IMR-90 (cell line): Measurements from ENCODE around the gene AXIN1. TPM values are rescaled to one million over a fixed set of nuclear protein-coding genes. Genes with fewer than 3 reads are reported as not detected.
A peak's percentile ranks its signal among the peaks of the same experiment; 100 is the strongest.

Experiments used
- ATAC-seq: fragments of 200-7000 bp; cut with Tn5 transposase; 2 replicates; pipeline ENCODE4 v1.9.1; 2020; ENCODE audit warnings: low read depth, mild to moderate bottlenecking, moderate library complexity
- BruUV-seq: library from RNA; stranded (reverse); fragments of 400-500 nt; replicated peaks from 2 replicates; lab custom pipeline; 2021; lab: Mats Ljungman, UMichigan
- CTCF ChIA-PET: fragments of 300-600 bp; formaldehyde crosslinking; extraction: SDS; loops from one replicate; lab custom pipeline; 2021; ENCODE audit warnings: antibody characterized with exemption; lab: Yijun Ruan, JAX
- POLR2A ChIA-PET: fragments of 300-600 bp; sonication (Branson Sonifier 250); formaldehyde crosslinking; loops from one replicate; lab custom pipeline; 2022; ENCODE audit warnings: antibody characterized with exemption; ENCODE audit not compliant: unreplicated experiment; lab: Charles Lee
- DNase-seq: peaks from one replicate; pipeline ENCODE4 v3.0.0; 2013
- H2AFZ ChIP-seq: replicated peaks from 2 replicates; pipeline ENCODE3; 2013; ENCODE audit warnings: low read length, mild to moderate bottlenecking; ENCODE audit not compliant: poor library complexity
- H2AK5ac ChIP-seq: 2 replicates; pipeline ENCODE4 v1.6.1; 2013; ENCODE audit warnings: low read depth, low read length, inconsistent platforms
- H2AK9ac ChIP-seq: replicated peaks from 2 replicates; pipeline ENCODE3; 2013; ENCODE audit warnings: mild to moderate bottlenecking, low read depth, low read length, moderate library complexity; ENCODE audit not compliant: poor library complexity
- H2BK120ac ChIP-seq: 2 replicates; pipeline ENCODE4 v1.6.1; 2013; ENCODE audit warnings: low read depth, low read length, inconsistent platforms
- H2BK15ac ChIP-seq: 3 replicates; pipeline ENCODE4 v1.6.1; 2013; ENCODE audit warnings: low read depth, low read length, inconsistent platforms
- H2BK20ac ChIP-seq: 2 replicates; pipeline ENCODE4 v1.6.1; 2013; ENCODE audit warnings: low read depth, mild to moderate bottlenecking, inconsistent platforms, low read length, moderate library complexity
- H2BK5ac ChIP-seq: 2 replicates; pipeline ENCODE4 v1.6.1; 2013; ENCODE audit warnings: mild to moderate bottlenecking, low read depth, low read length, inconsistent platforms; ENCODE audit not compliant: poor library complexity, severe bottlenecking
- H3K14ac ChIP-seq: replicated peaks from 2 replicates; pipeline ENCODE4 v1.6.1; 2013; ENCODE audit warnings: low read depth, low read length, inconsistent platforms
- H3K18ac ChIP-seq: 2 replicates; pipeline ENCODE4 v1.6.1; 2013; ENCODE audit warnings: low read depth, low read length, control low read depth
- H3K23ac ChIP-seq: 2 replicates; pipeline ENCODE4 v1.6.1; 2013; ENCODE audit warnings: low read depth, low read length, inconsistent platforms
- H3K27ac ChIP-seq: 2 replicates; pipeline ENCODE4 v1.5.1; 2013; ENCODE audit warnings: mild to moderate bottlenecking, control low read depth, low read length; ENCODE audit not compliant: insufficient read depth
- H3K27me3 ChIP-seq: 2 replicates; pipeline ENCODE4 v1.6.1; 2013; ENCODE audit warnings: low read length; ENCODE audit not compliant: control insufficient read depth, insufficient read depth
- H3K36me3 ChIP-seq: 2 replicates; pipeline ENCODE4 v1.6.1; 2013; ENCODE audit warnings: low read length, mixed read lengths; ENCODE audit not compliant: control insufficient read depth, insufficient read depth
- H3K4ac ChIP-seq: 2 replicates; pipeline ENCODE4 v1.6.1; 2013; ENCODE audit warnings: low read depth, low read length, inconsistent platforms
- H3K4me1 ChIP-seq: 2 replicates; pipeline ENCODE4 v1.6.1; 2013; ENCODE audit warnings: low read length, mixed read lengths; ENCODE audit not compliant: control insufficient read depth, insufficient read depth
- H3K4me2 ChIP-seq: 2 replicates; pipeline ENCODE4 v1.6.1; 2013; ENCODE audit warnings: low read depth, mild to moderate bottlenecking, control low read depth, low read length, moderate library complexity
- H3K4me3 ChIP-seq: 2 replicates; pipeline ENCODE4 v1.5.1; 2013; ENCODE audit warnings: low read depth, mild to moderate bottlenecking, control low read depth, low read length, moderate library complexity; ENCODE audit not compliant: insufficient read depth
- H3K56ac ChIP-seq: 2 replicates; pipeline ENCODE4 v1.6.1; 2013; ENCODE audit warnings: low read length, inconsistent platforms; ENCODE audit not compliant: insufficient read depth; ENCODE audit errors: extremely low read depth
- H3K79me1 ChIP-seq, 2 experiments: 2 replicates each; pipeline ENCODE4 v1.6.1; 2013; ENCODE audit warnings: low read length in 2 of 2, inconsistent platforms in 1 of 2, low read depth in 1 of 2
- H3K9ac ChIP-seq: 2 replicates; pipeline ENCODE4 v1.6.1; 2013; ENCODE audit warnings: low read depth, low read length, control low read depth
- H3K9me1 ChIP-seq: 2 replicates; pipeline ENCODE4 v1.6.1; 2013; ENCODE audit warnings: low read length, inconsistent platforms; ENCODE audit not compliant: insufficient read depth
- H3K9me3 ChIP-seq: 2 replicates; pipeline ENCODE4 v1.6.1; 2013; ENCODE audit warnings: low read length; ENCODE audit not compliant: control insufficient read depth, insufficient read depth
- H4K20me1 ChIP-seq: 2 replicates; pipeline ENCODE4 v1.6.1; 2013; ENCODE audit warnings: low read length, inconsistent platforms; ENCODE audit not compliant: insufficient read depth
- H4K5ac ChIP-seq: 2 replicates; pipeline ENCODE4 v1.6.1; 2013; ENCODE audit warnings: mild to moderate bottlenecking, low read depth, low read length, control low read depth
- H4K8ac ChIP-seq, 2 experiments: 2 replicates each; pipeline ENCODE4 v1.6.1; 2013; ENCODE audit warnings: low read depth in 2 of 2, low read length in 2 of 2, control low read depth in 1 of 2, inconsistent platforms in 1 of 2
- H4K91ac ChIP-seq: 2 replicates; pipeline ENCODE4 v1.6.1; 2013; ENCODE audit warnings: low read depth, low read length, inconsistent platforms; ENCODE audit not compliant: insufficient read depth
- BHLHE40 ChIP-seq: fragments of 150-350 bp; IDR thresholded peaks from 2 replicates; pipeline ENCODE4 v1.6.1; 2016; ENCODE audit warnings: mild to moderate bottlenecking, low read depth, low read length
- CEBPB ChIP-seq: IDR thresholded peaks from 2 replicates; pipeline ENCODE4 v1.6.1; 2012; ENCODE audit warnings: low read depth, low read length, improper control_type of control experiment
- MAFK ChIP-seq: IDR thresholded peaks from 2 replicates; pipeline ENCODE4 v1.6.1; 2012; ENCODE audit warnings: low read depth, low read length, improper control_type of control experiment
- whole genome bisulfite sequencing, 2 experiments: methylation state at CpG; one replicate each; pipeline versions ENCODE4 v1.1.5 to v1.1.7; 2013; ENCODE audit warnings: missing lambda C conversion rate in 2 of 2; ENCODE audit not compliant: insufficient read length in 1 of 2; ENCODE audit errors: extremely low coverage in 2 of 2; 5-methylcytosine and 5-hydroxymethylcytosine counted together
- dilution Hi-C: fragments of 300-500 bp; cut with HindIII; formaldehyde crosslinking; loops from one replicate; pipeline ENCODE4 v1.14.3; 2018; ENCODE audit warnings: low sequenced_read_pairs; ENCODE audit not compliant: unreplicated experiment
- in situ Hi-C: fragments of 300-500 bp; cut with MboI; formaldehyde crosslinking; loops from 3 replicates; pipeline ENCODE4 v1.14.3; 2019; ENCODE audit warnings: low sequenced_read_pairs, inconsistent platforms, mixed read lengths
- intact Hi-C: fragments of 100-400 bp; cut with micrococcal nuclease; formaldehyde crosslinking; loops from 2 replicates; pipeline ENCODE4 v1.10.0; 2022
- polyA plus RNA-seq, 3 experiments: library from polyadenylated mRNA; depleted of rRNA; stranded (reverse); fragments of >200 nt; gene quantifications; 2 replicates each; pipeline ENCODE4 v1.2.3, GENCODE V29; 2012; ENCODE audit warnings: low replicate concordance in 1 of 3
- total RNA-seq: library from RNA; depleted of rRNA; stranded (reverse); fragments of >200 nt; gene quantifications from 2 replicates; pipeline ENCODE4 v1.2.3, GENCODE V29; 2012
- TF ChIP-seq, protein P1 (sequence below): fragments of 150-350 bp; IDR thresholded peaks from 2 replicates; pipeline ENCODE4 v1.6.1; 2017; ENCODE audit warnings: mild to moderate bottlenecking, antibody characterized with exemption, low read length, low read depth
- TF ChIP-seq, protein P2 (sequence below): fragments of 150-350 bp; IDR thresholded peaks from 2 replicates; pipeline ENCODE4 v1.6.1; 2016; ENCODE audit warnings: low read depth, mild to moderate bottlenecking, low read length, moderate library complexity, borderline replicate concordance
- TF ChIP-seq, protein P3 (sequence below): conservative IDR thresholded peaks from 2 replicates; pipeline ENCODE4 v1.5.1; 2012; ENCODE audit warnings: mild to moderate bottlenecking, low read depth, low read length, improper control_type of control experiment

AXIN1 gene
- total and polyA plus RNA-seq, 2 of the 4 experiments (the other 2 are of a cell fraction) = 10.9 to 14.2 TPM

DNA sequence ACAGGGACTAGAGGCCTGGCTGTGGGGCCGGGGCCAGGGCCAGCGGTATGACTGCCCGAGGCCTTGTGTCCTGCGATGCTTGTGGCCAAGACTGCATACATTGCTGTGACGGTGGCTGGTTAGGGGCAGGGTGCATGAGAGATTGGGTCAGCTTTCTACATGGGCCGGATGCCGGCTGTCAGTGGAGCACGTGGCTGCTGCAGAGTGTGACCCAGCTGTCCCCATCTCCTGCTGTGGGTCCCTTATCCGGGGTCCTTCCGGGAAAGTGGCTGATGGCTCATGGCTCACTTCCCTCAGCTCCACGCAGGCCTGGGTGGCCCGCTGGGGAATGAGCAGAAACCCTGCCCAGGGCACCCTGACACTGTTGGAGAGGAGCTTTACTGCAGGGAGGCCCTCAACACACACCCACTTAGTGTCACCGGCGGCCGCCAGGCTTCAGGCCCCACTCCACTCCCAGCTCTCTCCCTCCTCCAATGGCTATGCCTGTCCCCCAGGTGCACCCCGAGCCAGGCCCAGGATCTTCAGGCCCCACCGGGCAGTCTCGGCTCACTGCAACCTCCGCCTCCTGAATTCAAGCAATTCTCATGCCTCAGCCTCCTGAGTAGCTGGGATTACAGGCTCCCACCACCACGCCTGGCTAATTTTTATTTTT is 76.0 kb downstream of the AXIN1 start:
- POLR2A ChIA-PET = no interaction called here
- H2BK120ac ChIP-seq = no peak overlapping the region
- H3K14ac ChIP-seq = no peak overlapping the region
- H3K79me1 ChIP-seq = no peaks in the 10 kb centered on the region
- H4K5ac ChIP-seq = no peak overlapping the region
- no peak overlapping the region for H4K8ac ChIP-seq
- peak overlapping the region; percentile 1 for H2AK9ac ChIP-seq
- TF ChIP-seq, protein P1, sequence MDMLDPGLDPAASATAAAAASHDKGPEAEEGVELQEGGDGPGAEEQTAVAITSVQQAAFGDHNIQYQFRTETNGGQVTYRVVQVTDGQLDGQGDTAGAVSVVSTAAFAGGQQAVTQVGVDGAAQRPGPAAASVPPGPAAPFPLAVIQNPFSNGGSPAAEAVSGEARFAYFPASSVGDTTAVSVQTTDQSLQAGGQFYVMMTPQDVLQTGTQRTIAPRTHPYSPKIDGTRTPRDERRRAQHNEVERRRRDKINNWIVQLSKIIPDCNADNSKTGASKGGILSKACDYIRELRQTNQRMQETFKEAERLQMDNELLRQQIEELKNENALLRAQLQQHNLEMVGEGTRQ = no peak
- no peak for TF ChIP-seq MAFK
- TF ChIP-seq, protein P2, sequence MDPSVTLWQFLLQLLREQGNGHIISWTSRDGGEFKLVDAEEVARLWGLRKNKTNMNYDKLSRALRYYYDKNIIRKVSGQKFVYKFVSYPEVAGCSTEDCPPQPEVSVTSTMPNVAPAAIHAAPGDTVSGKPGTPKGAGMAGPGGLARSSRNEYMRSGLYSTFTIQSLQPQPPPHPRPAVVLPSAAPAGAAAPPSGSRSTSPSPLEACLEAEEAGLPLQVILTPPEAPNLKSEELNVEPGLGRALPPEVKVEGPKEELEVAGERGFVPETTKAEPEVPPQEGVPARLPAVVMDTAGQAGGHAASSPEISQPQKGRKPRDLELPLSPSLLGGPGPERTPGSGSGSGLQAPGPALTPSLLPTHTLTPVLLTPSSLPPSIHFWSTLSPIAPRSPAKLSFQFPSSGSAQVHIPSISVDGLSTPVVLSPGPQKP = no peak
- TF ChIP-seq BHLHE40 = no peak
- TF ChIP-seq, protein P3, sequence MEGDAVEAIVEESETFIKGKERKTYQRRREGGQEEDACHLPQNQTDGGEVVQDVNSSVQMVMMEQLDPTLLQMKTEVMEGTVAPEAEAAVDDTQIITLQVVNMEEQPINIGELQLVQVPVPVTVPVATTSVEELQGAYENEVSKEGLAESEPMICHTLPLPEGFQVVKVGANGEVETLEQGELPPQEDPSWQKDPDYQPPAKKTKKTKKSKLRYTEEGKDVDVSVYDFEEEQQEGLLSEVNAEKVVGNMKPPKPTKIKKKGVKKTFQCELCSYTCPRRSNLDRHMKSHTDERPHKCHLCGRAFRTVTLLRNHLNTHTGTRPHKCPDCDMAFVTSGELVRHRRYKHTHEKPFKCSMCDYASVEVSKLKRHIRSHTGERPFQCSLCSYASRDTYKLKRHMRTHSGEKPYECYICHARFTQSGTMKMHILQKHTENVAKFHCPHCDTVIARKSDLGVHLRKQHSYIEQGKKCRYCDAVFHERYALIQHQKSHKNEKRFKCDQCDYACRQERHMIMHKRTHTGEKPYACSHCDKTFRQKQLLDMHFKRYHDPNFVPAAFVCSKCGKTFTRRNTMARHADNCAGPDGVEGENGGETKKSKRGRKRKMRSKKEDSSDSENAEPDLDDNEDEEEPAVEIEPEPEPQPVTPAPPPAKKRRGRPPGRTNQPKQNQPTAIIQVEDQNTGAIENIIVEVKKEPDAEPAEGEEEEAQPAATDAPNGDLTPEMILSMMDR = no peak
- no peak for TF ChIP-seq CEBPB
- H2BK5ac ChIP-seq = no peak overlapping the region
- H3K56ac ChIP-seq = no peak overlapping the region
- no peak for DNase-seq
- H3K27ac ChIP-seq = no peak overlapping the region
- no peaks in the 10 kb centered on the region for H3K9me3 ChIP-seq
- no peak overlapping the region for H2BK20ac ChIP-seq
- H4K20me1 ChIP-seq = no peaks in the 10 kb centered on the region; the same call in 1 of the 2 replicates
- H3K9me1 ChIP-seq = no peaks in the 10 kb centered on the region
- H4K91ac ChIP-seq = no peak overlapping the region
- H2BK15ac ChIP-seq = no peak overlapping the region
- no peak for ATAC-seq
- H2AFZ ChIP-seq = peak overlapping the region; percentile 21
- CTCF ChIA-PET = no interaction called here
- 63% methylated on average over 6 of the region's 20 CpGs; no CpG with 5 or more reads in 1 of the 2 experiments for WGBS, 2 experiments
- no peak overlapping the region for H3K4me3 ChIP-seq
- no peak overlapping the region for H3K4me2 ChIP-seq
- H3K9ac ChIP-seq = no peak overlapping the region
- peaks cover 3% of the 10 kb centered on the region; the same call in 1 of the 2 replicates for H3K4me1 ChIP-seq
- in situ Hi-C loops = no loop called here
- intact Hi-C loops = no loop called here
- H3K18ac ChIP-seq = no peak overlapping the region
- BruUV-seq = no TSS peak
- H2AK5ac ChIP-seq = no peak overlapping the region
- no peak overlapping the region for H3K23ac ChIP-seq
- H3K27me3 ChIP-seq = peaks cover 45% of the 10 kb centered on the region
- no peaks in the 10 kb centered on the region for H3K36me3 ChIP-seq
- no peak overlapping the region for H3K4ac ChIP-seq
- dilution Hi-C loops = no loop called here
